ENCODE results near the gene LSM8. TPM values are rescaled to one million over a fixed set of nuclear protein-coding genes. Genes with fewer than 3 reads are reported as not detected.

The LSM8 gene
- total and polyA plus RNA-seq, 10 of the 15 experiments (the other 5 are each of a cell fraction or from before 2014, with no cell fraction given), result 46.9 to 173 (median 111) TPM

- no peaks in the 10 kb centered on the region for H3K79me2 ChIP-seq (ENCODE audit: control insufficient read depth, insufficient read depth, low read length)
- no peak for DNase-seq (ENCODE audit: low read depth, low spot score)
- H3K27me3 ChIP-seq (replicated peaks in 1 of 2; ENCODE audit: control insufficient read depth in 2 of 2, insufficient read depth in 2 of 2, low read length in 1 of 2), result no peaks in the 10 kb centered on the region
- no peak within 1 kb of the TSS for H3K9ac ChIP-seq (ENCODE audit: control insufficient read depth, insufficient read depth, low read length)
- no peak within 1 kb of the TSS for H3K4me3 ChIP-seq
- ATAC-seq, result no peak
- ChIA-PET RAD21 (ENCODE audit: unreplicated experiment) (no interaction called here), SMC1A (ENCODE audit: uncharacterized antibody, unreplicated experiment) (no interaction called here), POLR2A (no interaction called here), CTCF (no interaction called here)
- no peak within 1 kb of the TSS for H2AFZ ChIP-seq (ENCODE audit: control insufficient read depth, low read depth, low read length)
- no peak for FAIRE-seq
- H3K9me3 ChIP-seq (replicated peaks; ENCODE audit: control insufficient read depth, insufficient read depth, low read length), result no peaks in the 10 kb centered on the region
- H4K20me1 ChIP-seq (ENCODE audit: control insufficient read depth, insufficient read depth), result no peaks in the 10 kb centered on the region
- BruUV-seq (replicated peaks), result no TSS peak
- no peaks in the 10 kb centered on the region for H3K36me3 ChIP-seq (ENCODE audit: control insufficient read depth in 2 of 2, insufficient read depth in 2 of 2, low read length in 1 of 2)
- TF ChIP-seq EGR1 (IDR thresholded peaks at IDR 0.05; ENCODE audit: borderline replicate concordance in 1 of 2, low read depth in 2 of 2, low read length in 2 of 2), result no peak
- no peak for TF ChIP-seq ZNF622 (IDR thresholded peaks at IDR 0.05)
- TF ChIP-seq, protein P1, sequence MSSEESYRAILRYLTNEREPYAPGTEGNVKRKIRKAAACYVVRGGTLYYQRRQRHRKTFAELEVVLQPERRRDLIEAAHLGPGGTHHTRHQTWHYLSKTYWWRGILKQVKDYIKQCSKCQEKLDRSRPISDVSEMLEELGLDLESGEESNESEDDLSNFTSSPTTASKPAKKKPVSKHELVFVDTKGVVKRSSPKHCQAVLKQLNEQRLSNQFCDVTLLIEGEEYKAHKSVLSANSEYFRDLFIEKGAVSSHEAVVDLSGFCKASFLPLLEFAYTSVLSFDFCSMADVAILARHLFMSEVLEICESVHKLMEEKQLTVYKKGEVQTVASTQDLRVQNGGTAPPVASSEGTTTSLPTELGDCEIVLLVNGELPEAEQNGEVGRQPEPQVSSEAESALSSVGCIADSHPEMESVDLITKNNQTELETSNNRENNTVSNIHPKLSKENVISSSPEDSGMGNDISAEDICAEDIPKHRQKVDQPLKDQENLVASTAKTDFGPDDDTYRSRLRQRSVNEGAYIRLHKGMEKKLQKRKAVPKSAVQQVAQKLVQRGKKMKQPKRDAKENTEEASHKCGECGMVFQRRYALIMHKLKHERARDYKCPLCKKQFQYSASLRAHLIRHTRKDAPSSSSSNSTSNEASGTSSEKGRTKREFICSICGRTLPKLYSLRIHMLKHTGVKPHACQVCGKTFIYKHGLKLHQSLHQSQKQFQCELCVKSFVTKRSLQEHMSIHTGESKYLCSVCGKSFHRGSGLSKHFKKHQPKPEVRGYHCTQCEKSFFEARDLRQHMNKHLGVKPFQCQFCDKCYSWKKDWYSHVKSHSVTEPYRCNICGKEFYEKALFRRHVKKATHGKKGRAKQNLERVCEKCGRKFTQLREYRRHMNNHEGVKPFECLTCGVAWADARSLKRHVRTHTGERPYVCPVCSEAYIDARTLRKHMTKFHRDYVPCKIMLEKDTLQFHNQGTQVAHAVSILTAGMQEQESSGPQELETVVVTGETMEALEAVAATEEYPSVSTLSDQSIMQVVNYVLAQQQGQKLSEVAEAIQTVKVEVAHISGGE (CRISPR knock-in tag; IDR thresholded peaks at IDR 0.05), result no peak
- no peak for TF ChIP-seq RAD51 (IDR thresholded peaks at IDR 0.05)
- no peak for TF ChIP-seq KLF5 (IDR thresholded peaks at IDR 0.05; ENCODE audit: partially characterized antibody)
- no peak for TF ChIP-seq MTA2 (IDR thresholded peaks at IDR 0.05; ENCODE audit: low read depth)
- TF ChIP-seq SMAD1 (IDR thresholded peaks at IDR 0.05; ENCODE audit: low read depth, partially characterized antibody), result no peak
- TF ChIP-seq CBX5 (IDR thresholded peaks at IDR 0.05; ENCODE audit: low read depth), result no peak
- TF ChIP-seq BMI1 (IDR thresholded peaks at IDR 0.05; ENCODE audit: borderline replicate concordance), result no peak
- TF ChIP-seq KDM1A (IDR thresholded peaks at IDR 0.05; ENCODE audit: borderline replicate concordance), result no peak
- TF ChIP-seq ZSCAN29 (IDR thresholded peaks at IDR 0.05), result no peak
- no peak for TF ChIP-seq NR2C2 (IDR thresholded peaks at IDR 0.05; ENCODE audit: borderline replicate concordance, control insufficient read depth, insufficient read length, low read depth)
- TF ChIP-seq, protein P2, sequence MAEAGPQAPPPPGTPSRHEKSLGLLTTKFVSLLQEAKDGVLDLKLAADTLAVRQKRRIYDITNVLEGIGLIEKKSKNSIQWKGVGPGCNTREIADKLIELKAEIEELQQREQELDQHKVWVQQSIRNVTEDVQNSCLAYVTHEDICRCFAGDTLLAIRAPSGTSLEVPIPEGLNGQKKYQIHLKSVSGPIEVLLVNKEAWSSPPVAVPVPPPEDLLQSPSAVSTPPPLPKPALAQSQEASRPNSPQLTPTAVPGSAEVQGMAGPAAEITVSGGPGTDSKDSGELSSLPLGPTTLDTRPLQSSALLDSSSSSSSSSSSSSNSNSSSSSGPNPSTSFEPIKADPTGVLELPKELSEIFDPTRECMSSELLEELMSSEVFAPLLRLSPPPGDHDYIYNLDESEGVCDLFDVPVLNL (IDR thresholded peaks at IDR 0.05; ENCODE audit: low read depth, low read length), result no peak
- TF ChIP-seq CHD4 (IDR thresholded peaks at IDR 0.05), result no peak
- no peak for TF ChIP-seq IRF4 (IDR thresholded peaks at IDR 0.05; ENCODE audit: low read depth, low read length)
- TF ChIP-seq, protein P3, sequence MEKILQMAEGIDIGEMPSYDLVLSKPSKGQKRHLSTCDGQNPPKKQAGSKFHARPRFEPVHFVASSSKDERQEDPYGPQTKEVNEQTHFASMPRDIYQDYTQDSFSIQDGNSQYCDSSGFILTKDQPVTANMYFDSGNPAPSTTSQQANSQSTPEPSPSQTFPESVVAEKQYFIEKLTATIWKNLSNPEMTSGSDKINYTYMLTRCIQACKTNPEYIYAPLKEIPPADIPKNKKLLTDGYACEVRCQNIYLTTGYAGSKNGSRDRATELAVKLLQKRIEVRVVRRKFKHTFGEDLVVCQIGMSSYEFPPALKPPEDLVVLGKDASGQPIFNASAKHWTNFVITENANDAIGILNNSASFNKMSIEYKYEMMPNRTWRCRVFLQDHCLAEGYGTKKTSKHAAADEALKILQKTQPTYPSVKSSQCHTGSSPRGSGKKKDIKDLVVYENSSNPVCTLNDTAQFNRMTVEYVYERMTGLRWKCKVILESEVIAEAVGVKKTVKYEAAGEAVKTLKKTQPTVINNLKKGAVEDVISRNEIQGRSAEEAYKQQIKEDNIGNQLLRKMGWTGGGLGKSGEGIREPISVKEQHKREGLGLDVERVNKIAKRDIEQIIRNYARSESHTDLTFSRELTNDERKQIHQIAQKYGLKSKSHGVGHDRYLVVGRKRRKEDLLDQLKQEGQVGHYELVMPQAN (conservative IDR thresholded peaks at IDR 0.05), result no peak
- TF ChIP-seq ZNF384 (IDR thresholded peaks at IDR 0.05; ENCODE audit: borderline replicate concordance, low read depth, low read length), result no peak
- intact Hi-C loops (cut with micrococcal nuclease; ENCODE audit: unreplicated experiment), result no loop called here
- H3K27ac ChIP-seq (ENCODE audit: control insufficient read depth, insufficient read depth), result no peak within 1 kb of the TSS
- H3K4me1 ChIP-seq (ENCODE audit: control insufficient read depth, insufficient read depth, low read length), result no peaks in the 10 kb centered on the region
- WGBS (ENCODE audit: insufficient coverage, insufficient replicate concordance, low lambda C conversion rate, missing lambda C conversion rate), result 69% methylated on average over 18 of the region's 18 CpGs
- no peak within 1 kb of the TSS for H3K4me2 ChIP-seq (ENCODE audit: control insufficient read depth, insufficient read depth)
- in situ Hi-C loops (cut with MboI), result no loop called here
Observed at GRCh38 chr7:118224521-118224920, 40.6 kb downstream of the LSM8 start, which contains the start of gene ANKRD7. Gene ANKRD7 (plus strand): TSS chr7:118224704. CDS start chr7:118224831, 127 bp downstream.
